GM13977 (cell line): Measurements from ENCODE around the gene ZNF423.

Source experiments
- DNase-seq: peaks from one replicate; pipeline ENCODE4 v3.0.0; 2012; ENCODE audit warnings: low spot score
- CTCF ChIP-seq: IDR thresholded peaks from 2 replicates; pipeline ENCODE4 v1.5.1; 2012; ENCODE audit warnings: mild to moderate bottlenecking, control low read depth; ENCODE audit not compliant: insufficient read depth; ENCODE audit errors: extremely low read depth, missing control alignments
- in situ Hi-C: fragments of 300-500 bp; cut with MboI; formaldehyde crosslinking; loops from one replicate; pipeline ENCODE4 v1.12.0; 2022; ENCODE audit warnings: low sequenced_read_pairs, low pct_unique_long_range_greater_than_20kb, mixed read lengths, inconsistent platforms; ENCODE audit not compliant: unreplicated experiment

ZNF423 gene

GRCh38 chr16:49453983-49454382, 401.9 kb downstream of the ZNF423 start:
- TF ChIP-seq CTCF, result no peak
- DNase-seq, result no peak
- in situ Hi-C loops, result no loop called here

GRCh38 chr16:49453021-49453420, 402.9 kb downstream of the ZNF423 start:
- in situ Hi-C loops, result no loop called here
- TF ChIP-seq CTCF, result no peak
- no peak for DNase-seq

- no peak for DNase-seq
- TF ChIP-seq CTCF, result no peak
- in situ Hi-C loops, result no loop called here
These were observed 403.3 kb downstream of the ZNF423 start for GRCh38 chr16:49452578-49452977.

GRCh38 chr16:49452108-49452507, 403.8 kb downstream of the ZNF423 start:
- no peak for TF ChIP-seq CTCF
- no peak for DNase-seq
- in situ Hi-C loops, result no loop called here

GRCh38 chr16:49446805-49447204, 409.1 kb downstream of the ZNF423 start:
- no peak for DNase-seq
- TF ChIP-seq CTCF, result no peak
- in situ Hi-C loops, result no loop called here

- DNase-seq, result no peak
- no peak for TF ChIP-seq CTCF
- in situ Hi-C loops, result no loop called here
These were observed 412.3 kb downstream of the ZNF423 start for GRCh38 chr16:49443576-49443975.

GRCh38 chr16:49442805-49443204, 413.1 kb downstream of the ZNF423 start:
- DNase-seq, result no peak
- in situ Hi-C loops, result no loop called here

More at GRCh38 chr16:49442805-49443204, 413.1 kb downstream of the ZNF423 start:
- no peak for TF ChIP-seq CTCF
